A549 (cell line): ENCODE measurements around the gene JAKMIP2. TPM values are rescaled to one million over a fixed set of nuclear protein-coding genes. Genes with fewer than 3 reads are reported as not detected.

Experiments used
- ATAC-seq, 2 experiments: fragments of 200-7000 bp in 1 of 2; fragments of >200 bp in 1 of 2; cut with Nextera tagmentation in 1 of 2; cut with Tn5 transposase in 1 of 2; 3 replicates each; pipeline versions ENCODE4 v1.8.0 to v1.9.1; 2018 to 2020; ENCODE audit warnings: mild to moderate bottlenecking in 1 of 2, moderate library complexity in 1 of 2
- CTCF ChIA-PET: fragments of 300-600 bp; sonication (Branson Sonifier 250); formaldehyde crosslinking; extraction: SDS; loops from one replicate; lab custom pipeline; 2021; ENCODE audit warnings: antibody characterized with exemption, inconsistent platforms; lab: Yijun Ruan, JAX
- POLR2A ChIA-PET: fragments of 350-600 bp; formaldehyde crosslinking; extraction: SDS; loops from one replicate; lab custom pipeline; 2021; ENCODE audit warnings: antibody characterized with exemption, inconsistent platforms; lab: Yijun Ruan, JAX
- DNase-seq, 2 experiments: peaks; one replicate each; pipeline versions ENCODE4 v3.0.0 to v3.0.0-alpha.2; 2011 to 2016; ENCODE audit warnings: low read depth in 1 of 2, low spot score in 1 of 2
- FAIRE-seq: peaks from 2 replicates; lab custom pipeline; 2011; peaks lifted over from hg19 to GRCh38; lab: Jason Lieb, UNC
- H3K27ac ChIP-seq, 2 experiments: fragments of >200 bp; sonication (Bioruptor Twin); formaldehyde crosslinking; 3 replicates each; pipeline ENCODE4 v1.5.1; 2016 to 2017
- H3K4me1 ChIP-seq: fragments of >200 bp; sonication (Bioruptor Twin); formaldehyde crosslinking; 3 replicates; pipeline ENCODE4 v1.6.1; 2016
- H3K4me2 ChIP-seq: fragments of >200 bp; sonication (Bioruptor Twin); formaldehyde crosslinking; 3 replicates; pipeline ENCODE4 v1.6.1; 2016
- H3K4me3 ChIP-seq: fragments of >200 bp; sonication (Bioruptor Twin); formaldehyde crosslinking; 3 replicates; pipeline ENCODE4 v1.5.1; 2016
- H3K9me3 ChIP-seq: fragments of >200 bp; sonication (Bioruptor Twin); formaldehyde crosslinking; 3 replicates; pipeline ENCODE4 v1.6.1; 2016
- CBX8 ChIP-seq: fragments of 200-600 bp; sonication (generic); IDR thresholded peaks from 2 replicates; pipeline ENCODE4 v1.6.1; 2016
- CHD2 ChIP-seq: fragments of 150-350 bp; IDR thresholded peaks from 2 replicates; pipeline ENCODE4 v1.6.1; 2014; ENCODE audit warnings: low read length; ENCODE audit not compliant: partially characterized antibody
- CHD4 ChIP-seq: fragments of 200-600 bp; sonication (generic); IDR thresholded peaks from 2 replicates; pipeline ENCODE4 v1.6.1; 2016; ENCODE audit warnings: antibody characterized with exemption, mild to moderate bottlenecking, borderline replicate concordance
- EP300 ChIP-seq, 2 experiments: fragments of >200 bp; sonication (Bioruptor Twin); formaldehyde crosslinking; IDR thresholded peaks; 2 replicates in 1 of 2; 3 replicates in 1 of 2; pipeline ENCODE4 v1.6.1; 2016 to 2017
- GATA3 ChIP-seq: IDR thresholded peaks from 2 replicates; pipeline ENCODE4 v1.6.1; 2012; ENCODE audit warnings: borderline replicate concordance
- HDAC2 ChIP-seq: fragments of 200-600 bp; sonication (generic); IDR thresholded peaks from 2 replicates; pipeline ENCODE4 v1.6.1; 2016
- HOXB5 ChIP-seq: fragments of 250-450 bp; sonication (Bioruptor Pico); IDR thresholded peaks from 2 replicates; pipeline ENCODE4 v1.5.0; 2020; ENCODE audit warnings: mild to moderate bottlenecking, moderate library complexity
- KDM5A ChIP-seq: fragments of 200-600 bp; sonication (generic); IDR thresholded peaks from 2 replicates; pipeline ENCODE4 v1.6.1; 2016; ENCODE audit warnings: antibody characterized with exemption, mild to moderate bottlenecking
- MAFK ChIP-seq: fragments of 450-650 bp; IDR thresholded peaks from 2 replicates; pipeline ENCODE4 v1.6.1; 2014; ENCODE audit not compliant: partially characterized antibody
- MYC ChIP-seq: IDR thresholded peaks from 2 replicates; pipeline ENCODE4 v1.6.1; 2012; ENCODE audit warnings: mild to moderate bottlenecking, inconsistent platforms, low read length, improper control_type of control experiment, borderline replicate concordance
- NFE2L2 ChIP-seq: fragments of 150-350 bp; conservative IDR thresholded peaks from 2 replicates; pipeline ENCODE4 v1.6.1; 2014; ENCODE audit warnings: low read length
- NPAS2 ChIP-seq: fragments of 250-450 bp; sonication (Bioruptor Pico); IDR thresholded peaks from 2 replicates; pipeline ENCODE4 v1.8.0; 2022; ENCODE audit warnings: mild to moderate bottlenecking, moderate library complexity, borderline replicate concordance
- RFX5 ChIP-seq: fragments of 450-650 bp; IDR thresholded peaks from 2 replicates; pipeline ENCODE4 v1.7.1; 2014; ENCODE audit warnings: antibody characterized with exemption, mild to moderate bottlenecking, moderate library complexity
- SMC3 ChIP-seq: fragments of >200 bp; sonication (Bioruptor Twin); formaldehyde crosslinking; IDR thresholded peaks from 3 replicates; pipeline ENCODE4 v1.6.1; 2018; ENCODE audit warnings: inconsistent platforms
- TFCP2L1 ChIP-seq: fragments of 250-450 bp; sonication (Bioruptor Pico); IDR thresholded peaks from 2 replicates; pipeline ENCODE4 v1.5.0; 2021; ENCODE audit warnings: mild to moderate bottlenecking
- ZC3H11A ChIP-seq: fragments of 450-650 bp; IDR thresholded peaks from 2 replicates; pipeline ENCODE4 v1.6.1; 2014; ENCODE audit warnings: antibody characterized with exemption, mild to moderate bottlenecking
- ZSCAN20 ChIP-seq: fragments of 250-450 bp; sonication (Bioruptor Pico); IDR thresholded peaks from 2 replicates; pipeline ENCODE4 v1.8.0; 2022; ENCODE audit warnings: mild to moderate bottlenecking, moderate library complexity
- WGBS: methylation state at CpG from one replicate; pipeline ENCODE4 v1.1.6; 2017; ENCODE audit errors: missing lambda C conversion rate; 5-methylcytosine and 5-hydroxymethylcytosine counted together
- polyA plus RNA-seq, 4 experiments: library from polyadenylated mRNA; depleted of rRNA in 3 of 4; stranded (reverse); fragments of >200 nt; fragmentation: RNase III in 1 of 4; extraction: RNeasy Plus Mini Kit Qiagen cat#74134 plus additional on column Dnase treatment in 1 of 4; gene quantifications; 2 replicates in 3 of 4; 3 replicates in 1 of 4; pipeline ENCODE4 v1.2.3, GENCODE V29; 2011 to 2017
- TF ChIP-seq, protein P1 (sequence below): IDR thresholded peaks from 2 replicates; pipeline ENCODE4 v1.6.1; 2012
- TF ChIP-seq, protein P2 (sequence below): fragments of 450-650 bp; IDR thresholded peaks from 2 replicates; pipeline ENCODE4 v1.6.1; 2014; ENCODE audit warnings: antibody characterized with exemption
- TF ChIP-seq, protein P3 (sequence below): IDR thresholded peaks from 2 replicates; pipeline ENCODE4 v1.6.1; 2012
- TF ChIP-seq, protein P4 (sequence below): fragments of >200 bp; sonication (Bioruptor Twin); formaldehyde crosslinking; IDR thresholded peaks from 2 replicates; pipeline ENCODE4 v1.6.1; 2016
- TF ChIP-seq, protein P5 (sequence below): fragments of 250-450 bp; sonication (Bioruptor Pico); IDR thresholded peaks from 2 replicates; pipeline ENCODE4 v1.5.0; 2021; ENCODE audit warnings: mild to moderate bottlenecking, moderate library complexity, borderline replicate concordance

Gene JAKMIP2
- polyA plus RNA-seq, 2 of the 4 experiments (the other 2 are of a cell fraction), result 0.01 TPM; not detected in 1

DNA sequence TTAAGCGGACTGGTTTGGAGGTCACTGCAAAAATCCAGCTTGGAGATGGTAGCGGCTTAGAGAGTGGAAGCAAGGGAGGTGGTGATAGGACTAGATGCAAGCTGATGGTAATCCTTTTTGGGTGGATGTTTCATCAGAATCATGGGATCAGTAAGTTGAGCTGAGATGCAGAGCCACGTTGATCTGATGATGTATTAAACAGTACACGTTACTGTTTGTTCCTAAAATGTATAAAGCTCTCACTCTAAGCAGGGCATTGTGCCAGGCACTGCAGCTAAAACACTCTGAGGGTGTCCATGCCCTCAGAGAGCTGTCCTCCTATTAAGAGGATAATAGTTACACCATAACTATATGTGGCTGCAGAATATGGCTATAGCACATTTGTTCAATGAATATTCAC lies 93.1 kb downstream of the JAKMIP2 start:
- TF ChIP-seq, protein P1, sequence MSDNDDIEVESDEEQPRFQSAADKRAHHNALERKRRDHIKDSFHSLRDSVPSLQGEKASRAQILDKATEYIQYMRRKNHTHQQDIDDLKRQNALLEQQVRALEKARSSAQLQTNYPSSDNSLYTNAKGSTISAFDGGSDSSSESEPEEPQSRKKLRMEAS, result no peak
- no peak for TF ChIP-seq TFCP2L1 (CRISPR knock-in tag)
- TF ChIP-seq MAFK, result no peak
- no peak for TF ChIP-seq GATA3
- TF ChIP-seq RFX5, result no peak
- no peak for TF ChIP-seq CBX8
- TF ChIP-seq EP300 (IDR thresholded peaks at IDR 0.05), result no peak
- TF ChIP-seq, protein P2, sequence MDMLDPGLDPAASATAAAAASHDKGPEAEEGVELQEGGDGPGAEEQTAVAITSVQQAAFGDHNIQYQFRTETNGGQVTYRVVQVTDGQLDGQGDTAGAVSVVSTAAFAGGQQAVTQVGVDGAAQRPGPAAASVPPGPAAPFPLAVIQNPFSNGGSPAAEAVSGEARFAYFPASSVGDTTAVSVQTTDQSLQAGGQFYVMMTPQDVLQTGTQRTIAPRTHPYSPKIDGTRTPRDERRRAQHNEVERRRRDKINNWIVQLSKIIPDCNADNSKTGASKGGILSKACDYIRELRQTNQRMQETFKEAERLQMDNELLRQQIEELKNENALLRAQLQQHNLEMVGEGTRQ, result no peak
- TF ChIP-seq, protein P3, sequence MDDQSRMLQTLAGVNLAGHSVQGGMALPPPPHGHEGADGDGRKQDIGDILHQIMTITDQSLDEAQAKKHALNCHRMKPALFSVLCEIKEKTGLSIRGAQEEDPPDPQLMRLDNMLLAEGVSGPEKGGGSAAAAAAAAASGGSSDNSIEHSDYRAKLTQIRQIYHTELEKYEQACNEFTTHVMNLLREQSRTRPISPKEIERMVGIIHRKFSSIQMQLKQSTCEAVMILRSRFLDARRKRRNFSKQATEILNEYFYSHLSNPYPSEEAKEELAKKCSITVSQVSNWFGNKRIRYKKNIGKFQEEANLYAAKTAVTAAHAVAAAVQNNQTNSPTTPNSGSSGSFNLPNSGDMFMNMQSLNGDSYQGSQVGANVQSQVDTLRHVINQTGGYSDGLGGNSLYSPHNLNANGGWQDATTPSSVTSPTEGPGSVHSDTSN, result no peak
- no peak for TF ChIP-seq SMC3
- no peak for TF ChIP-seq HDAC2
- no peak for TF ChIP-seq NFE2L2
- TF ChIP-seq NPAS2 (CRISPR knock-in tag), result no peak
- TF ChIP-seq, protein P4, sequence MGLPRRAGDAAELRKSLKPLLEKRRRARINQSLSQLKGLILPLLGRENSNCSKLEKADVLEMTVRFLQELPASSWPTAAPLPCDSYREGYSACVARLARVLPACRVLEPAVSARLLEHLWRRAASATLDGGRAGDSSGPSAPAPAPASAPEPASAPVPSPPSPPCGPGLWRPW, result no peak
- ChIA-PET POLR2A (no interaction called here), CTCF (interaction anchor here (0.7 kb wide), 1 partner anchor 10 kb away, joined by 3 read pairs; no protein-coding TSS in a partner anchor)

DNA sequence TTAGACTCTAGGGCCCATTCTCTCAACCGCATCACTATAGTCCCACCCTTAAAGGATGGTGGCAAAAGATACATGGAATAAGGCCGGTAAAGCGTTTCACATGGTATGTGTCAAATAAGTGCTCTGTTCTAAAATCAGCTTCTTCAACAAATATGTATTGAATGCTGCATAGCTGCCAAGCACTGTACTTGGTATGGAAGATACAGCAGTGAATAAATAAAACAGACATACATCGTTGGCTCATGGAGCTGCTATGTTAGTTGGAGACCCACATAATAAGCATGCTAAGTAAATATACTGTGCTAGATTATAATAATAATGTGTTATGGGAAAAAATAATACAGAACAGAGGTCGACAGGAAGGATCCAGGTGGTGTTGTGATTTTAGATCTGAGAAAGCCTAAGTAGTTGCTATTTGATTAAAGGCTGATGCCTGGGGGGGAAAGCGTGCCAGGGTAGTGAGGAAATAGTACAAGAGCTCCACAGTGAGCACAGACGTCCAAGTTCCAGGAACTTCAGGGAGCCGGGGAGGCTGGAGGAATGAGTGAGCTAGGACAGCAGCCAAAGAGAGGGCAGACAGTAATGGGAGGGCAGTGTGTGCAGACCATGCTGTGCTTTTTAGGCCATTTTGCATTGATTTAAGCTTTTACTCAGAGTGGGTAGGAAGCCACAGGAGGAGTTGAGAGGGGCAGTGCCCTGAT lies 93.7 kb downstream of the JAKMIP2 start:
- FAIRE-seq, result no peak
- no peak overlapping the region for H3K4me3 ChIP-seq
- no peak; a peak in 1 of 6 replicates for ATAC-seq
- CTCF ChIA-PET, result interaction anchor here (0.7 kb wide), 1 partner anchor 9 kb away, joined by 3 read pairs; no protein-coding TSS in a partner anchor
- no peak for DNase-seq
- no peak for TF ChIP-seq ZSCAN20 (CRISPR knock-in tag)
- TF ChIP-seq KDM5A, result no peak
- TF ChIP-seq HOXB5 (CRISPR knock-in tag), result no peak
- no peak for TF ChIP-seq CHD2
- no peak for TF ChIP-seq EP300 (IDR thresholded peaks at IDR 0.05)
- no peak for TF ChIP-seq NPAS2 (CRISPR knock-in tag)
- TF ChIP-seq, protein P5, sequence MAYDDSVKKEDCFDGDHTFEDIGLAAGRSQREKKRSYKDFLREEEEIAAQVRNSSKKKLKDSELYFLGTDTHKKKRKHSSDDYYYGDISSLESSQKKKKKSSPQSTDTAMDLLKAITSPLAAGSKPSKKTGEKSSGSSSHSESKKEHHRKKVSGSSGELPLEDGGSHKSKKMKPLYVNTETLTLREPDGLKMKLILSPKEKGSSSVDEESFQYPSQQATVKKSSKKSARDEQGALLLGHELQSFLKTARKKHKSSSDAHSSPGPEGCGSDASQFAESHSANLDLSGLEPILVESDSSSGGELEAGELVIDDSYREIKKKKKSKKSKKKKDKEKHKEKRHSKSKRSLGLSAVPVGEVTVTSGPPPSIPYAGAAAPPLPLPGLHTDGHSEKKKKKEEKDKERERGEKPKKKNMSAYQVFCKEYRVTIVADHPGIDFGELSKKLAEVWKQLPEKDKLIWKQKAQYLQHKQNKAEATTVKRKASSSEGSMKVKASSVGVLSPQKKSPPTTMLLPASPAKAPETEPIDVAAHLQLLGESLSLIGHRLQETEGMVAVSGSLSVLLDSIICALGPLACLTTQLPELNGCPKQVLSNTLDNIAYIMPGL (CRISPR knock-in tag), result no peak
- TF ChIP-seq ZC3H11A, result no peak
- no peak for TF ChIP-seq CHD4
- TF ChIP-seq MYC, result no peak
- no peaks in the 10 kb centered on the region for H3K4me1 ChIP-seq
- no peaks in the 10 kb centered on the region for H3K9me3 ChIP-seq
- 30% methylated on average over 8 of the region's 8 CpGs for WGBS
- POLR2A ChIA-PET, result no interaction called here
- H3K27ac ChIP-seq, result no peak overlapping the region
- no peak overlapping the region for H3K4me2 ChIP-seq

More for the DNA sequence above, 93.1 kb downstream of the JAKMIP2 start:
- H3K4me1 ChIP-seq, result no peaks in the 10 kb centered on the region
- H3K4me3 ChIP-seq, result no peak overlapping the region
- DNase-seq (no peak), ATAC-seq (no peak), FAIRE-seq (no peak)
- H3K4me2 ChIP-seq, result no peak overlapping the region
- no peaks in the 10 kb centered on the region for H3K9me3 ChIP-seq
- H3K27ac ChIP-seq, result no peak overlapping the region
- WGBS, result 3% methylated on average over 4 of the region's 4 CpGs
